Smooth muscle cell (in vitro differentiated cells): ENCODE results near the gene RIPPLY2. TPM values are rescaled to one million over a fixed set of nuclear protein-coding genes. Genes with fewer than 3 reads are reported as not detected.

ENCODE experiments used
- DNase-seq: peaks from one replicate; lab custom pipeline; 2025; ENCODE audit not compliant: unreplicated experiment; lab: John Stamatoyannopoulos, UW
- H2AFZ ChIP-seq: fragments of 200-600 bp; sonication (generic); 2 replicates; pipeline ENCODE4 v1.6.0; 2016; ENCODE audit warnings: antibody characterized with exemption, low read depth, mild to moderate bottlenecking
- H3F3A ChIP-seq: fragments of 200-600 bp; sonication (generic); 2 replicates; pipeline ENCODE4 v1.6.0; 2017; ENCODE audit warnings: antibody characterized with exemption, low read depth
- H3K27ac ChIP-seq: fragments of 200-600 bp; sonication (generic); 2 replicates; pipeline ENCODE4 v1.5.1; 2016; ENCODE audit warnings: low read depth, mild to moderate bottlenecking
- H3K27me3 ChIP-seq: fragments of 200-600 bp; sonication (generic); 2 replicates; pipeline ENCODE4 v1.6.1; 2016; ENCODE audit warnings: low read depth, mild to moderate bottlenecking
- H3K36me3 ChIP-seq: fragments of 200-600 bp; sonication (generic); 2 replicates; pipeline ENCODE4 v1.5.1; 2016; ENCODE audit warnings: low read depth
- H3K4me1 ChIP-seq: fragments of 200-600 bp; sonication (generic); 2 replicates; pipeline ENCODE4 v1.5.1; 2016; ENCODE audit warnings: low read depth
- H3K4me2 ChIP-seq: fragments of 200-600 bp; sonication (generic); 2 replicates; pipeline ENCODE4 v1.6.0; 2016; ENCODE audit warnings: mild to moderate bottlenecking
- H3K4me3 ChIP-seq: fragments of 200-600 bp; sonication (generic); 2 replicates; pipeline ENCODE4 v1.5.1; 2016; ENCODE audit warnings: mild to moderate bottlenecking
- H3K79me2 ChIP-seq: fragments of 200-600 bp; sonication (generic); 2 replicates; pipeline ENCODE4 v1.6.0; 2016; ENCODE audit warnings: low read depth, mild to moderate bottlenecking
- H3K9ac ChIP-seq: fragments of 200-600 bp; sonication (generic); 2 replicates; pipeline ENCODE4 v1.6.0; 2016; ENCODE audit warnings: low read depth
- H3K9me3 ChIP-seq: fragments of 200-600 bp; sonication (generic); replicated peaks from 2 replicates; pipeline ENCODE4 v1.5.1; 2016; ENCODE audit warnings: low read depth
- H4K20me1 ChIP-seq: fragments of 200-600 bp; sonication (generic); 2 replicates; pipeline ENCODE4 v1.6.0; 2016; ENCODE audit warnings: low read depth
- CTCF ChIP-seq: fragments of 200-600 bp; sonication (generic); IDR thresholded peaks from 2 replicates; pipeline ENCODE4 v1.5.1; 2017; ENCODE audit warnings: borderline replicate concordance, mild to moderate bottlenecking, antibody characterized with exemption; ENCODE audit not compliant: insufficient read depth, poor library complexity, severe bottlenecking
- WGBS: methylation state at CpG from one replicate; pipeline ENCODE4 v1.1.7; 2016; ENCODE audit warnings: low lambda C conversion rate; 5-methylcytosine and 5-hydroxymethylcytosine counted together
- polyA plus RNA-seq: library from polyadenylated mRNA; unstranded; fragments of >200 nt; fragmentation: Nextera tagmentation; extraction: Ambion mirVana; gene quantifications from 2 replicates; pipeline ENCODE4 v1.2.1, GENCODE V29; 2016
- total RNA-seq: library from RNA; depleted of rRNA; stranded (reverse); fragments of >200 nt; gene quantifications from 2 replicates; pipeline ENCODE4 v1.2.3, GENCODE V29; 2014

Gene RIPPLY2
- total and polyA plus RNA-seq, 2 experiments from 2014 or later = not detected

GRCh38 chr6:83860782-83861495 is 7.8 kb downstream of the RIPPLY2 start:
- Histone ChIP-seq H3K27ac (no peak overlapping the region), H4K20me1 (peaks cover 31% of the 10 kb centered on the region), H3K36me3 (peaks cover 12% of the 10 kb centered on the region), H3K79me2 (peaks cover 28% of the 10 kb centered on the region), H3K4me1 (peaks cover 8% of the 10 kb centered on the region), H3K27me3 (peaks cover 18% of the 10 kb centered on the region), H3K9ac (no peak overlapping the region), H3K4me3 (peak overlapping the region; percentile 88), H2AFZ (no peak overlapping the region), H3K4me2 (peak overlapping the region; percentile 94), H3K9me3 (no peaks in the 10 kb centered on the region), H3F3A (no peaks in the 10 kb centered on the region)
- DNase-seq = no peak
- no peak for TF ChIP-seq CTCF
- WGBS = 79% methylated on average over 8 of the region's 8 CpGs

GRCh38 chr6:83862776-83863471 is 9.8 kb downstream of the RIPPLY2 start:
- Histone ChIP-seq H3F3A (no peaks in the 10 kb centered on the region), H3K27ac (no peak overlapping the region), H3K9ac (no peak overlapping the region), H3K79me2 (peaks cover 28% of the 10 kb centered on the region), H3K27me3 (no peaks in the 10 kb centered on the region), H4K20me1 (peaks cover 31% of the 10 kb centered on the region), H3K4me3 (no peak overlapping the region), H3K36me3 (peaks cover 12% of the 10 kb centered on the region), H3K4me2 (no peak overlapping the region), H3K9me3 (no peaks in the 10 kb centered on the region), H2AFZ (no peak overlapping the region), H3K4me1 (peaks cover 8% of the 10 kb centered on the region)
- no peak for DNase-seq
- TF ChIP-seq CTCF = no peak
- 74% methylated on average over 4 of the region's 4 CpGs for WGBS

GRCh38 chr6:83867043-83867442 is 13.9 kb downstream of the RIPPLY2 start:
- DNase-seq = no peak
- Histone ChIP-seq H3K9me3 (no peaks in the 10 kb centered on the region), H3K4me1 (no peaks in the 10 kb centered on the region), H4K20me1 (peaks cover 22% of the 10 kb centered on the region), H2AFZ (no peak overlapping the region), H3K27ac (peak overlapping the region; percentile 68), H3K4me3 (no peak overlapping the region), H3F3A (no peaks in the 10 kb centered on the region), H3K36me3 (peaks cover 12% of the 10 kb centered on the region), H3K27me3 (no peaks in the 10 kb centered on the region), H3K79me2 (peaks cover 11% of the 10 kb centered on the region), H3K4me2 (no peak overlapping the region), H3K9ac (peak overlapping the region; percentile 15)
- no peak for TF ChIP-seq CTCF
